Measurements from ENCODE around the gene TBC1D22A.

The TBC1D22A gene

GRCh38 chr22:47053013-47053725, 290.7 kb downstream of the TBC1D22A start:
- no peak for DNase-seq

GRCh38 chr22:47053726-47054141, 291.3 kb downstream of the TBC1D22A start:
- no peak for DNase-seq

GRCh38 chr22:47054231-47055072, 292.0 kb downstream of the TBC1D22A start:
- no peak for DNase-seq

- DNase-seq = no peak
Observed at GRCh38 chr22:47055073-47055355, 292.6 kb downstream of the TBC1D22A start.

GRCh38 chr22:47055461-47055860, 293.0 kb downstream of the TBC1D22A start:
- no peak for DNase-seq

GRCh38 chr22:47055921-47056320, 293.5 kb downstream of the TBC1D22A start:
- no peak for DNase-seq

GRCh38 chr22:47056361-47056760, 293.9 kb downstream of the TBC1D22A start:
- no peak for DNase-seq

- no peak for DNase-seq
Observed at GRCh38 chr22:47056776-47057470, 294.5 kb downstream of the TBC1D22A start.

GRCh38 chr22:47057916-47058585, 295.6 kb downstream of the TBC1D22A start:
- no peak for DNase-seq

GRCh38 chr22:47059076-47059475, 296.6 kb downstream of the TBC1D22A start:
- no peak for DNase-seq

- DNase-seq = no peak
Observed at GRCh38 chr22:47059701-47060161, 297.3 kb downstream of the TBC1D22A start.

GRCh38 chr22:47060718-47061117, 298.3 kb downstream of the TBC1D22A start:
- no peak for DNase-seq

- DNase-seq = no peak
Observed at GRCh38 chr22:47061226-47061625, 298.8 kb downstream of the TBC1D22A start.

- DNase-seq = no peak
Observed at GRCh38 chr22:47062126-47062525, 299.7 kb downstream of the TBC1D22A start.

GRCh38 chr22:47063071-47063509, 300.6 kb downstream of the TBC1D22A start:
- DNase-seq = no peak

GRCh38 chr22:47063606-47064005, 301.2 kb downstream of the TBC1D22A start:
- DNase-seq = no peak

- no peak for DNase-seq
Observed at GRCh38 chr22:47064016-47064415, 301.6 kb downstream of the TBC1D22A start.

GRCh38 chr22:47064416-47064815, 302.0 kb downstream of the TBC1D22A start:
- no peak for DNase-seq

- DNase-seq = no peak
Observed at GRCh38 chr22:47065756-47066615, 303.5 kb downstream of the TBC1D22A start.

GRCh38 chr22:47066616-47066905, 304.1 kb downstream of the TBC1D22A start:
- no peak for DNase-seq

GRCh38 chr22:47067321-47067890, 305.0 kb downstream of the TBC1D22A start:
- DNase-seq = no peak
